ENCODE data around the gene IQCH.
A peak's percentile ranks its signal among the peaks of the same experiment; 100 is the strongest.

The IQCH gene

GRCh38 chr15:67456677-67457529 lies 202.3 kb downstream of the IQCH start:
- DNase-seq, result peak; percentile 68

GRCh38 chr15:67458331-67459029 lies 203.9 kb downstream of the IQCH start:
- no peak for DNase-seq

- DNase-seq, result no peak
These were observed 205.9 kb downstream of the IQCH start for GRCh38 chr15:67460521-67460920.

GRCh38 chr15:67461735-67462134 lies 207.1 kb downstream of the IQCH start:
- no peak for DNase-seq

GRCh38 chr15:67462875-67463274 lies 208.3 kb downstream of the IQCH start:
- no peak for DNase-seq

- DNase-seq, result no peak
These were observed 208.9 kb downstream of the IQCH start for GRCh38 chr15:67463488-67463887.

GRCh38 chr15:67465196-67465952 lies 210.8 kb downstream of the IQCH start:
- no peak for DNase-seq

GRCh38 chr15:67468416-67468815 lies 213.8 kb downstream of the IQCH start:
- DNase-seq, result no peak

GRCh38 chr15:67469680-67470079 lies 215.1 kb downstream of the IQCH start:
- no peak for DNase-seq

GRCh38 chr15:67472957-67473356 lies 218.4 kb downstream of the IQCH start:
- DNase-seq, result no peak

- DNase-seq, result no peak
These were observed 220.0 kb downstream of the IQCH start for GRCh38 chr15:67474405-67475110.

GRCh38 chr15:67479781-67480505 lies 225.4 kb downstream of the IQCH start:
- no peak for DNase-seq

- no peak for DNase-seq
These were observed 226.2 kb downstream of the IQCH start for GRCh38 chr15:67480741-67481140.

GRCh38 chr15:67481680-67482079 lies 227.1 kb downstream of the IQCH start:
- no peak for DNase-seq

- DNase-seq, result no peak
These were observed 241.0 kb downstream of the IQCH start for GRCh38 chr15:67495585-67495984.

GRCh38 chr15:67501177-67501835 lies 246.7 kb downstream of the IQCH start:
- DNase-seq, result no peak

GRCh38 chr15:67501836-67502461 lies 247.4 kb downstream of the IQCH start:
- DNase-seq, result no peak

GRCh38 chr15:67504056-67504455 lies 249.5 kb downstream of the IQCH start:
- no peak for DNase-seq

GRCh38 chr15:67504796-67505195 lies 250.2 kb downstream of the IQCH start:
- DNase-seq, result no peak

- DNase-seq, result no peak
These were observed 251.3 kb downstream of the IQCH start for GRCh38 chr15:67505675-67506572.
